ENCODE data around the gene SMC1B. TPM values are rescaled to one million over a fixed set of nuclear protein-coding genes. Genes with fewer than 3 reads are reported as not detected.
A peak's percentile ranks its signal among the peaks of the same experiment; 100 is the strongest.

Gene SMC1B
- total RNA-seq, 4 donors from 2014 or later: not detected

DNA sequence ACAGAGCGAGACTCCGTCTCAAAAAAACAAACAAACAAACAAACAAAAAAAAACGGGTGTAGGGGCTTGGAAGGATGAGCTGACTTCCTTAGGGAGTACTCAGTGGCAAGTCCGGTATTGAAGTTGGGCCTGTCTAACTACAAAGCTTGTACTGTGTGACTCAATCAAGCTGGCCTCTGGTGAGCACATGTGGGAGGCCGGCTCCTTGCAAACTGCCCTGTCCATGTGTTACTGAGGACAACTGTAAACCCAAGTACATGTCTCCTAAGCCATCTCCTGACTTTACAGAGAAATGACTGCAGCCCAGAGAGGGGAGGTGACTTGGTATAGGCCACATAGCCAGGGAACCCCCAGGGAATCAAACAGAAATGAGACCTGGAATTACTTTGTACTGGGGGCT lies 11.7 kb upstream of the SMC1B start:
- no peak for DNase-seq
- TF ChIP-seq, protein P1, sequence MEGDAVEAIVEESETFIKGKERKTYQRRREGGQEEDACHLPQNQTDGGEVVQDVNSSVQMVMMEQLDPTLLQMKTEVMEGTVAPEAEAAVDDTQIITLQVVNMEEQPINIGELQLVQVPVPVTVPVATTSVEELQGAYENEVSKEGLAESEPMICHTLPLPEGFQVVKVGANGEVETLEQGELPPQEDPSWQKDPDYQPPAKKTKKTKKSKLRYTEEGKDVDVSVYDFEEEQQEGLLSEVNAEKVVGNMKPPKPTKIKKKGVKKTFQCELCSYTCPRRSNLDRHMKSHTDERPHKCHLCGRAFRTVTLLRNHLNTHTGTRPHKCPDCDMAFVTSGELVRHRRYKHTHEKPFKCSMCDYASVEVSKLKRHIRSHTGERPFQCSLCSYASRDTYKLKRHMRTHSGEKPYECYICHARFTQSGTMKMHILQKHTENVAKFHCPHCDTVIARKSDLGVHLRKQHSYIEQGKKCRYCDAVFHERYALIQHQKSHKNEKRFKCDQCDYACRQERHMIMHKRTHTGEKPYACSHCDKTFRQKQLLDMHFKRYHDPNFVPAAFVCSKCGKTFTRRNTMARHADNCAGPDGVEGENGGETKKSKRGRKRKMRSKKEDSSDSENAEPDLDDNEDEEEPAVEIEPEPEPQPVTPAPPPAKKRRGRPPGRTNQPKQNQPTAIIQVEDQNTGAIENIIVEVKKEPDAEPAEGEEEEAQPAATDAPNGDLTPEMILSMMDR (IDR thresholded peaks at IDR 0.05): no peak
- no peak for TF ChIP-seq POLR2A (IDR thresholded peaks at IDR 0.05)
- no peaks in the 10 kb centered on the region for H3K27me3 ChIP-seq
- no peak overlapping the region for H3K4me3 ChIP-seq
- H3K36me3 ChIP-seq: no peaks in the 10 kb centered on the region
- intact Hi-C loops (cut with DNase I): no loop called here
- peak overlapping the region in 2 of 4 donors; percentile 58 to 79 for H3K27ac ChIP-seq
- peaks cover 0 to 3% (median 0%) of the 10 kb centered on the region in 3 donors for H3K9me3 ChIP-seq
- H3K4me1 ChIP-seq: peaks cover 3 to 23% (median 8%) of the 10 kb centered on the region in 3 donors
- 51 to 69% methylated on average over 5 of the region's 5 CpGs for WGBS, 2 donors

DNA sequence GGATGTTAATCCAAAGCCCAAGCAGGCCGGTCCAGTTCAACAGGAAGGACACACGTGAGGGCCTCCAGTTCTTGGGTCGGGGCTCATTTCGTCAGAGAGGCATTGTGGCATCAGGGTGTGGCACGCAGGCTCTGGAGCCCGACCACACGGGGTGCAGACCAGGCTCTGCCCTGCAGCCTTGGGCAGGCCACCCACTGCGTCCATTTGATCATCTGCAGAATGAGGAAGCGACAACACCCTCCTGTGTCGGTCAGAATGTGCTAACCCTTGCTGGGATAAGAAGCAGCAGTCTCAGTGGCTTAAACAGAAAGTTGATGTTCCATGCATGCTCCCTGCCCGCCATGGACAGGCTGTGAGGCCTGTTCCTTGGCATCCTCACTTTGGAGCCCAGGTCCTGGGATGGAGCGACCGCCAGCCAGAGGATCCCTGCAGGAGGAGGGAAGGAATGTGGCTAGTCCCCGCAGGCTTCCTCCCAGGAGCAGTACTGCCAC lies 10.9 kb upstream of the SMC1B start:
- H3K4me1 ChIP-seq: peaks cover 3 to 23% (median 8%) of the 10 kb centered on the region in 3 donors
- intact Hi-C loops (cut with DNase I): no loop called here
- no peaks in the 10 kb centered on the region for H3K36me3 ChIP-seq
- H3K9me3 ChIP-seq: peaks cover 0 to 3% (median 0%) of the 10 kb centered on the region in 3 donors
- WGBS, 2 donors: 74 to 82% methylated on average over 8 to 10 of the region's 14 CpGs
- TF ChIP-seq POLR2A (IDR thresholded peaks at IDR 0.05): no peak
- TF ChIP-seq, protein P1 (IDR thresholded peaks at IDR 0.05): no peak
- H3K4me3 ChIP-seq: no peak overlapping the region
- no peaks in the 10 kb centered on the region for H3K27me3 ChIP-seq
- peak overlapping the region in 3 of 4 donors; percentile 42 to 79 (median 58) for H3K27ac ChIP-seq
- DNase-seq: no peak

DNA sequence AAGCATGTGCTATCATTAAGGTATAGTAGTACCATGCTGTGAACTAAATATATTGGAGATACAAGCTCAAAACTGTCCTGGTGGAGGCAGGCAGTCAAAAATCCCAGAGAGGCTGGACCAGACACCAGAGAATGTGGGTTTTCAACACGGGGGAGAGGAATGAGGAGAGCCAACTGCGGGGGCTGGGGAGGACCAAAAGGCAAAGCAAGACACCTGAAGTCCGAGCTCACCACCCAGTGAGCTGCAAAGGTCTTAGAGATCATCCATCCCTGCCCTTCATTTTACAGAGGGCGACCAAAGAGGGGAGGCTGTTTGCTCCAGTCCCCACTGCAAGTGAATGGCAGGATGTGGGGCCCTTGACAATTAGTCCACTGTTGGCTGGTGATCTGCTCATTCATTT lies 10.1 kb upstream of the SMC1B start:
- Histone ChIP-seq H3K27me3 (no peaks in the 10 kb centered on the region), H3K4me1 (peaks cover 3 to 23% (median 8%) of the 10 kb centered on the region in 3 donors), H3K36me3 (no peaks in the 10 kb centered on the region), H3K9me3 (peaks cover 0 to 3% (median 0%) of the 10 kb centered on the region in 3 donors), H3K27ac (peak overlapping the region in 2 of 4 donors; percentile 9 to 79), H3K4me3 (no peak overlapping the region)
- DNase-seq: no peak
- intact Hi-C loops (cut with DNase I): no loop called here
- 77% methylated on average over 4 of the region's 4 CpGs for WGBS, 2 donors
- TF ChIP-seq, protein P1 (IDR thresholded peaks at IDR 0.05): no peak

DNA sequence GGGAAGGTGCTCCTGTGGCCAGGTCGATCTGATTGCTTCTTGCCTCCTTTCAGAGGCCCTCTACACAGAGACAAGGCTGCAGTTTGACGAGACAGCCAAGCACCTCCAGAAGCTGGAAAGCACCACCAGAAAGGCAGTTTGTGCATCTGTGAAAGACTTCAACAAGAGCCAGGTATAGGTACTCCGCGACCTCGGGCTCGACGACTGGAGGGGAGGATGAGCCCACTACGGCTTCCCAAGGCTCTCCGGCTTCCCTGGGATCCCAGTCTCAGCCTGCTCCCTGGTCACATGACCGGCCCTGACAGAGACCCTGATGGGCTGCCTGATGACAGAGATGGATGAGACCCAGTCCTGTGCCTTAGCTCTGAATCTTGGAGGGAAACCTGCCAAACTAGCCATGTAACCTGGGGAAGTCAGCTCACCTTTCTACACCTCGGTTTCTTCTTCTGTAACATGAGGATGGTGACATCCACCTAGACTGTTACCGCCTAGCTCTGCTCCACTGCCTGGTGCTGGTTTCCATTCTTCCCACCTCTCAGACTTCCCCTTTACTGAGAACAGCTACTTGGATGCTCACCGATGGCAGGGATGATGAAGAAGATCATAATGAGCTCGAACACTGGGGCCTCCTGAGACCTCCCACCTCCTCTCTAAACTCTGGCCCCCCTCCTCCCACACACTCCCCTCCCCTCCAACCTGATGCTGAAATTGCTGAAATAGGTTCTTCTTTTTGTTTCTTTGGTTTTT lies 9.0 kb upstream of the SMC1B start:
- no peaks in the 10 kb centered on the region for H3K27me3 ChIP-seq
- no peaks in the 10 kb centered on the region for H3K36me3 ChIP-seq
- TF ChIP-seq, protein P1 (IDR thresholded peaks at IDR 0.05): no peak
- no peak for TF ChIP-seq POLR2A (IDR thresholded peaks at IDR 0.05)
- peaks cover 3 to 27% (median 8%) of the 10 kb centered on the region in 3 donors for H3K4me1 ChIP-seq
- DNase-seq: no peak
- 86 to 87% methylated on average over 11 to 12 of the region's 14 CpGs for WGBS, 2 donors
- H3K27ac ChIP-seq: no peak overlapping the region
- H3K9me3 ChIP-seq: peaks cover 0 to 3% (median 0%) of the 10 kb centered on the region in 3 donors
- intact Hi-C loops (cut with DNase I): no loop called here
- H3K4me3 ChIP-seq: no peak overlapping the region

DNA sequence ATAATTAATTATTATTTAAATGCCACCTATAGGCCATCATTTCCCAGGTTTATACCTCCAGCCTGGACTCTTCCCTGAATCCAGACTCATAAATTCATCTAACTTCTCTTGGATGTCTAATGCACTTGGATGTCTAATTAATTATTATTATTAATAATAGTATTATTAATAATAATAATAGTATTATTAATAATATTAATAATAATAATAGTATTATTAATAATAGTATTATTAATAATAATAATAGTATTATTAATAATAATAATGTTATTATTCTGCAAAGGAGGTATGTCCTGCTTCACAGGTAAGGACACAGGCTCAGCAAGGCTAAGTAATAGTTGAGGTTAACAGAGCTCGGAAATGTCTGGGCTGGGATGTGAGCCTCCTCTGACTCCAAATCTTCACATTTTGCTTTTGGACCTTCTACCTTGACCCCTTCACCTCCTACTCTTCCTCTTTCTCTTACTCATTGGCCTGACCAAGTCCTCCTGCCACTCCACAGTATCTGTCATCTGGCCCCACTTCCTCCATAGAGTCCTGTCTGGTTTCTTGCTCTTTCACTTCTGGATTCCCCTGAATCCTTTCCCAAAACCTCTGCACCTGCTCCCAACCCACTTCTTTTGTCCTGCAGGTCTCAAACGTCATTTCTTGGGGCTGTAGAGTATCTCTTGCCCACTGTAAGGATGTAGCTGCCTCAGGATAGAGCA lies 8.1 kb upstream of the SMC1B start:
- no peaks in the 10 kb centered on the region for H3K27me3 ChIP-seq
- intact Hi-C loops (cut with DNase I): no loop called here
- H3K4me3 ChIP-seq: no peak overlapping the region
- 66 to 72% methylated on average over 2 of the region's 2 CpGs for WGBS, 2 donors
- H3K27ac ChIP-seq: no peak overlapping the region
- no peaks in the 10 kb centered on the region for H3K36me3 ChIP-seq
- H3K4me1 ChIP-seq: peaks cover 3 to 27% (median 8%) of the 10 kb centered on the region in 3 donors
- H3K9me3 ChIP-seq: no peaks in the 10 kb centered on the region
- DNase-seq: no peak
- TF ChIP-seq, protein P1 (IDR thresholded peaks at IDR 0.05): no peak
